GM12878 (cell line): Measurements from ENCODE around the gene PRSS33. TPM values are rescaled to one million over a fixed set of nuclear protein-coding genes. Genes with fewer than 3 reads are reported as not detected.

Source experiments
- ATAC-seq: fragments of 200-7000 bp; cut with Tn5 transposase; 3 replicates; pipeline ENCODE4 v1.9.1; 2020; ENCODE audit warnings: mild to moderate bottlenecking, moderate library complexity
- BruUV-seq: library from RNA; stranded (reverse); fragments of 400-500 nt; replicated peaks from 2 replicates; lab custom pipeline; 2021; lab: Mats Ljungman, UMichigan
- CTCF ChIA-PET: fragments of 300-600 bp; sonication (Branson Sonifier 250); formaldehyde crosslinking; extraction: SDS; loops from one replicate; lab custom pipeline; 2021; ENCODE audit warnings: inconsistent platforms; lab: Yijun Ruan, JAX
- POLR2A ChIA-PET: fragments of 350-600 bp; formaldehyde crosslinking; extraction: SDS; loops from one replicate; lab custom pipeline; 2021; ENCODE audit warnings: inconsistent platforms; lab: Charles Lee
- RAD21 ChIA-PET: fragments of 300-600 bp; sonication (Branson Sonifier 250); formaldehyde crosslinking; loops from one replicate; lab custom pipeline; 2023; ENCODE audit warnings: antibody characterized with exemption; ENCODE audit not compliant: unreplicated experiment; lab: Charles Lee
- SMC1A ChIA-PET: fragments of 300-600 bp; sonication (Branson Sonifier 250); formaldehyde crosslinking; loops from one replicate; lab custom pipeline; 2023; ENCODE audit not compliant: unreplicated experiment, uncharacterized antibody; lab: Charles Lee
- DNase-seq: peaks from one replicate; pipeline ENCODE4 v3.0.0-alpha.2; 2011; ENCODE audit warnings: low read depth, low spot score
- FAIRE-seq: peaks from 3 replicates; lab custom pipeline; 2011; peaks lifted over from hg19 to GRCh38; lab: Jason Lieb, UNC
- H2AFZ ChIP-seq: 2 replicates; pipeline ENCODE4 v1.6.0; 2011; ENCODE audit warnings: low read depth, low read length, control low read depth; ENCODE audit not compliant: control insufficient read depth
- H3K27ac ChIP-seq: 2 replicates; pipeline ENCODE4 v1.5.1; 2011; ENCODE audit warnings: control low read depth; ENCODE audit not compliant: control insufficient read depth, insufficient read depth
- H3K27me3 ChIP-seq, 2 experiments: replicated peaks in 1 of 2; 2 replicates each; pipeline versions ENCODE4 v1.6.0 to v1.6.1; 2011; ENCODE audit warnings: low read length in 1 of 2; ENCODE audit not compliant: control insufficient read depth in 2 of 2, insufficient read depth in 2 of 2
- H3K36me3 ChIP-seq, 2 experiments: 2 replicates each; pipeline ENCODE4 v1.5.1; 2011; ENCODE audit warnings: low read length in 1 of 2; ENCODE audit not compliant: control insufficient read depth in 2 of 2, insufficient read depth in 2 of 2
- H3K4me1 ChIP-seq: 2 replicates; pipeline ENCODE4 v1.6.1; 2011; ENCODE audit warnings: mild to moderate bottlenecking, low read length, moderate library complexity, mixed read lengths; ENCODE audit not compliant: control insufficient read depth, insufficient read depth
- H3K4me2 ChIP-seq: 2 replicates; pipeline ENCODE4 v1.6.0; 2011; ENCODE audit warnings: control low read depth; ENCODE audit not compliant: control insufficient read depth, insufficient read depth
- H3K4me3 ChIP-seq: fragments of 200-600 bp; sonication (generic); 2 replicates; pipeline ENCODE4 v1.5.1; 2016
- H3K79me2 ChIP-seq: 2 replicates; pipeline ENCODE4 v1.6.0; 2011; ENCODE audit warnings: low read length; ENCODE audit not compliant: control insufficient read depth, insufficient read depth
- H3K9ac ChIP-seq: 2 replicates; pipeline ENCODE4 v1.8.0; 2011; ENCODE audit warnings: low read length, control low read depth, mixed read lengths; ENCODE audit not compliant: control insufficient read depth, insufficient read depth
- H3K9me3 ChIP-seq: replicated peaks from 3 replicates; pipeline ENCODE4 v1.5.1; 2011; ENCODE audit warnings: mild to moderate bottlenecking, low read length; ENCODE audit not compliant: control insufficient read depth, insufficient read depth
- H4K20me1 ChIP-seq: 2 replicates; pipeline ENCODE4 v1.6.0; 2011; ENCODE audit not compliant: control insufficient read depth, insufficient read depth
- BACH1 ChIP-seq: fragments of 450-650 bp; IDR thresholded peaks from 2 replicates; pipeline ENCODE4 v1.6.1; 2017; ENCODE audit warnings: mild to moderate bottlenecking, borderline replicate concordance
- CEBPZ ChIP-seq: fragments of 150-350 bp; IDR thresholded peaks from 2 replicates; pipeline ENCODE4 v1.6.1; 2016; ENCODE audit warnings: low read depth, low read length
- MEF2B ChIP-seq: fragments of 450-650 bp; IDR thresholded peaks from 2 replicates; pipeline ENCODE4 v1.6.1; 2018; ENCODE audit warnings: mild to moderate bottlenecking, moderate library complexity; ENCODE audit not compliant: partially characterized antibody, poor library complexity, severe bottlenecking
- POLR2A ChIP-seq: IDR thresholded peaks from 2 replicates; pipeline ENCODE4 v1.6.1; 2011; ENCODE audit warnings: low read depth, mild to moderate bottlenecking, low read length
- POLR2AphosphoS2 ChIP-seq: IDR thresholded peaks from 2 replicates; pipeline ENCODE4 v1.6.1; 2011; ENCODE audit warnings: low read depth, mild to moderate bottlenecking, low read length, improper control_type of control experiment, moderate library complexity
- POLR2AphosphoS5 ChIP-seq: IDR thresholded peaks from 2 replicates; pipeline ENCODE4 v1.6.1; 2011; ENCODE audit warnings: mild to moderate bottlenecking, low read length, inconsistent platforms
- SMAD5 ChIP-seq: IDR thresholded peaks from 2 replicates; pipeline ENCODE4 v1.6.1; 2016; ENCODE audit warnings: antibody characterized with exemption, low read depth
- TCF3 ChIP-seq: IDR thresholded peaks from 2 replicates; pipeline ENCODE4 v1.6.1; 2012; ENCODE audit warnings: low read depth, mild to moderate bottlenecking, low read length, borderline replicate concordance; ENCODE audit not compliant: insufficient read depth
- YBX1 ChIP-seq: fragments of 450-650 bp; IDR thresholded peaks from 2 replicates; pipeline ENCODE4 v1.6.1; 2016; ENCODE audit warnings: antibody characterized with exemption
- ZBED1 ChIP-seq: IDR thresholded peaks from 2 replicates; pipeline ENCODE4 v1.6.1; 2016; ENCODE audit warnings: borderline replicate concordance
- WGBS: methylation state at CpG from one replicate; pipeline ENCODE4 v1.1.6; 2016; ENCODE audit warnings: low lambda C conversion rate; ENCODE audit not compliant: insufficient replicate concordance, insufficient coverage; ENCODE audit errors: missing lambda C conversion rate; 5-methylcytosine and 5-hydroxymethylcytosine counted together
- in situ Hi-C: fragments of 300-500 bp; cut with MboI; formaldehyde crosslinking; loops from 9 replicates; pipeline ENCODE4 v1.14.3; 2018; ENCODE audit warnings: mixed read lengths
- intact Hi-C: fragments of 100-400 bp; cut with micrococcal nuclease; formaldehyde crosslinking; loops from one replicate; pipeline ENCODE4 v1.14.2; 2022; ENCODE audit not compliant: unreplicated experiment
- polyA plus RNA-seq, 11 experiments: library from polyadenylated mRNA; depleted of rRNA in 4 of 11; unstranded in 6 of 11; stranded (reverse) in 5 of 11; fragments of >200 nt; fragmentation: Nextera tagmentation in 4 of 11; fragmentation: Illumina TruSeq in 1 of 11; extraction: Ambion mirVana in 4 of 11; extraction: Trizol in 1 of 11; gene quantifications; 1 replicate in 1 of 11; 2 replicates in 10 of 11; pipeline versions ENCODE4 v1.2.1 to v1.2.3, GENCODE V29; 2011 to 2016; ENCODE audit warnings: inconsistent platforms in 2 of 11, missing spikeins in 2 of 11, low read depth in 1 of 11
- total RNA-seq, 4 experiments: library from RNA; depleted of rRNA in 3 of 4; stranded (reverse); fragments of >200 nt in 3 of 4; fragmentation: Illumina TruSeq in 1 of 4; extraction: Trizol in 1 of 4; gene quantifications; 2 replicates each; pipeline versions ENCODE4 v1.2.1 to v1.2.3, GENCODE V29; 2013 to 2021

Gene PRSS33
- total and polyA plus RNA-seq, 10 of the 15 experiments (the other 5 are each of a cell fraction or from before 2014, with no cell fraction given): not detected

GRCh38 chr16:2771496-2772402 lies 15.6 kb downstream of the PRSS33 start:
- intact Hi-C loops: no loop called here

More at GRCh38 chr16:2771496-2772402, 15.6 kb downstream of the PRSS33 start:
- Histone ChIP-seq H3K4me1 (no peaks in the 10 kb centered on the region), H3K27me3 (no peaks in the 10 kb centered on the region), H3K27ac (no peak overlapping the region), H2AFZ (no peak overlapping the region), H3K4me3 (no peak overlapping the region), H3K79me2 (peaks cover 16% of the 10 kb centered on the region), H3K4me2 (no peak overlapping the region), H3K36me3 (peaks cover 36% of the 10 kb centered on the region in 2 experiments; a peak in 3 of 4 replicates), H3K9ac (no peak overlapping the region), H3K9me3 (no peaks in the 10 kb centered on the region), H4K20me1 (no peaks in the 10 kb centered on the region; the same call in 1 of the 2 replicates)
- 80% methylated on average over 17 of the region's 18 CpGs for WGBS
- no peak for ATAC-seq
- no peak for DNase-seq
- FAIRE-seq: no peak
- ChIA-PET SMC1A (interaction anchor here (0.7 kb wide), 1 partner anchor 636 kb away, joined by 3 read pairs; the partner anchor contains the start of gene PKD1), RAD21 (no interaction called here), POLR2A (no interaction called here), CTCF (no interaction called here)
- no TSS peak for BruUV-seq
- peak; percentile 52 for TF ChIP-seq POLR2AphosphoS5
- peak; percentile 49; the same call in 1 of the 2 replicates for TF ChIP-seq POLR2A
- TF ChIP-seq YBX1: no peak
- TF ChIP-seq MEF2B: no peak
- TF ChIP-seq TCF3: no peak
- 0 out of 2 replicates have a peak, but pooled peaks have one; percentile 30 for TF ChIP-seq SMAD5
- TF ChIP-seq ZBED1: peak; percentile 36; the same call in 1 of the 2 replicates
- 0 out of 2 replicates have a peak, but pooled peaks have one; percentile 26 for TF ChIP-seq BACH1
- TF ChIP-seq CEBPZ: no peak
- TF ChIP-seq POLR2AphosphoS2: peak; percentile 59; the same call in 1 of the 2 replicates
- TF ChIP-seq, all 136 proteins: peak for 6
- in situ Hi-C loops: no loop called here
